K562 treated with DMSO at 1 percent for 12 hours (cell line): Measurements from ENCODE around the gene ZNF350. TPM values are rescaled to one million over a fixed set of nuclear protein-coding genes. Genes with fewer than 3 reads are reported as not detected.

Experiments
- total RNA-seq: library from RNA; unstranded; fragments of 300-600 nt; gene quantifications from 2 replicates; pipeline ENCODE4 v1.2.3, GENCODE V29; 2022; ENCODE audit not compliant: insufficient read depth

Gene ZNF350
- 0.82 and 2.3 TPM in 2 replicates for total RNA-seq

DNA sequence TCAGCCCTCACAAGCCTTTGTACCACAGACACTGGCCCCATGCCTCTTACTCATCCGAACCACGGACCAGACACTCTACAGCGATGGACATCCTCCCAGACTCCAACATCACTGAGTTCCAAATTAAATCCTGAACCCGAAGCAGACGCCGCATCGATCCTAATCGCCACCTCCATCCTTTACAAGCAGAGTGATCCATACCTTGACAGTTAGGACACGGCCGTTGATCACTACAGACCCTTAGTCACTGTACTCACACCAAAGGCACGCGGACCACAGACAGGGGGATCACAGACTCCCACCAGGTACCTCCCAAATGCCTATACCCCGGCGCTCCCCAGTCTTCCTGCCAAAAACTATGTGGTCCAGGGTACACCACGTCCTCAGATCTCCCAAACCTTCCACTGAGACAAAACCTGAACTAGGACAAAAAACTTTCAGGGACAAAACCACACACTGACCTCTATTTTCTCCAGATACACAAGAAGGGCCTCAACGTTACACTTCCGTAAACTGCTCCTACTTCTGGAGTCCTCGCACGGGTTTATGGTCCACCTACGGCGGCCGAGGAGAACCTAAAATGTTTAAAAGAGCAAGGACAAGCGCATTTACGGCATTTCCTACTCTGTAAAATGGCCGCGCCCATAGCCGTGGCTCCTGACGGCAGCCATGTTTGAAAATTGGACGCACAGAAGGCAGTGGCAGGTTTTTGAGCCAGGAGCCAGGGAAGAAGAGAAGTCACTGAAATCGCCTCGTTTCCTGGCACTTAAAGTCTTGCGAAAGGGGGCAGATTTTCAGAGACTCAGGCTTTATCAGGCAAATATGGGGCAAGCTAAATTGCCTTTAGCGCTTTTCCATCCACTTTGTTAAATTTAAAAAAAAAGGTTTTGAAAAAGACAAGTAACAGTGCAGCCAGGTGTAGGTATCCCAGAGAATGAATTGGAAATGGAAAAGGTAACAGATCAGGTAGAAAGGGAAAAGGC lies at the start of gene ZNF350:
Gene ZNF350 (minus strand): TSS at position 532 of the 983 bp plus-strand sequence. CDS start 12,480 bp downstream, outside the sequence.

DNA sequence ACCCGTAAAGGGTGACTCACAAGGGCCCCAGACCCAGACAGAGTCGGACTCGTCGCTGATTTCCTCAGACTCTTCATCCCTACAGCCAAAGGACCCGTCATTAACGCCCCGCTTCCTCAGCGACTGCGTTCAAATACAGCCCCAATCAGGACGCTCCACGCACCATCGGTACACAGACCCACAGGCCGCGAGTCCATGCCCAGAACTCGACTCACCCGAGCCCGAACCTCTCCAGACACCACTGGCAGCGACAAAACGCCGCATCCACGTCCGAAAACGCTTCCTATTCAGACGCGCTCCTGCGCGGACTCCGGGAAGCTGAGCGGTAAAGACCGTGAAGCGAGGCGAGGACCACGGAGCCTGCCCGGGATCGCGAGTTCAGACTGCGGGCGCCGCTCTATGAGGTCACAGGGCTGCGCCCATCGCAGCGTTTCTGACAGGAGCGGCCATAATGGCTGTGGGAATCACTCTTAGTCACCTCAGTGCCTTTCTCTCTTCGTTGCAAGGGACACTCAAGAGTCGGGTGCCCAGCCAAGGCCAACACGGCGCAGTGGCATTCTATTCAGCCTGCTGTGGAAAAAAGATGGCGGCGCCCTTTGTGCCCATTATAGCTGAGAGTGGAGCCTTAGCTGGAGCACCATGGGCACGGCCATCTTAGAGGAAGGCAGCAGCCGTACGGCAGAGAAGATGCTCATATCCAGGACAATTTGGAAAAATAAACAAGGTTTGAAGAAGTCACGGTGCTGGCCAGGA lies 41.6 kb upstream of the ZNF350 start, which contains the start of gene ZNF614:
Gene ZNF614 (minus strand): TSS at position 353 of the 753 bp plus-strand sequence. CDS start 2,634 bp downstream, outside the sequence.

DNA sequence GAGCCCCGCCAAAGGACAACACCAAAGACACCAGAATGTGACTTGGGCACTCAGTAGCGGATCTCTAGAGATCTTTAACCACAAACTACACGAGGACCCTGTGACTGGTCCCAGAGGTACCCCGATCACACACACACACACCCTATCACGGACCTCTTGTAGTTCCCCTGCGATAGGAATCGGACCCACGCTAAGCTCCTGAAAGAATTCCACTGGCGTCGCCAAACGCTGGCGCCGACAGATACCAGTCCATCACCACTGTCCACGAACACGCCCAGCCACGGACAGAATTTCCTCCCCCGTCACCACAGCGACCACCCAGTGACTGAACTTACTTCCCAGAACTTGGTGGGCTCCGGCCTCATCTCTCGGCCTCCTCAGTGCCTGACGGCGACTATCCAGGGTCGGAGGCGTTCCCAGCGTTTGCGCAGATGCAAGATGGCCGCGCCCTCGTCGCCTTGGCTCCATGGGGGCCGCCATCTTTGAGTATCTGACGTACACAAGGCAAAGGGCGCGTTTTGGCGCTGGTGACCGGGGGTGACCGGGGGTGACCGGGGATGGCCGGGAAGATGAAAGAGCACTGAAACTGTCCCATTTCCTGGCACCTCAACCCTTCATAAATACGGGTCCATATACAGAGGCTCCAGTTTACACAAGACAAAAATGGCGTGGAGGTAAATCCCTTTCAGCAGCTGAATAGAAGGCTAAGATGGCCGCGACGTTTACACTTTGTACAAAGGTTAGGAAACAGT lies 21.3 kb upstream of the ZNF350 start, which contains the start of gene ZNF615:
Gene ZNF615 (minus strand): TSS at position 406 of the 752 bp plus-strand sequence. CDS start 4,500 bp downstream, outside the sequence.

DNA sequence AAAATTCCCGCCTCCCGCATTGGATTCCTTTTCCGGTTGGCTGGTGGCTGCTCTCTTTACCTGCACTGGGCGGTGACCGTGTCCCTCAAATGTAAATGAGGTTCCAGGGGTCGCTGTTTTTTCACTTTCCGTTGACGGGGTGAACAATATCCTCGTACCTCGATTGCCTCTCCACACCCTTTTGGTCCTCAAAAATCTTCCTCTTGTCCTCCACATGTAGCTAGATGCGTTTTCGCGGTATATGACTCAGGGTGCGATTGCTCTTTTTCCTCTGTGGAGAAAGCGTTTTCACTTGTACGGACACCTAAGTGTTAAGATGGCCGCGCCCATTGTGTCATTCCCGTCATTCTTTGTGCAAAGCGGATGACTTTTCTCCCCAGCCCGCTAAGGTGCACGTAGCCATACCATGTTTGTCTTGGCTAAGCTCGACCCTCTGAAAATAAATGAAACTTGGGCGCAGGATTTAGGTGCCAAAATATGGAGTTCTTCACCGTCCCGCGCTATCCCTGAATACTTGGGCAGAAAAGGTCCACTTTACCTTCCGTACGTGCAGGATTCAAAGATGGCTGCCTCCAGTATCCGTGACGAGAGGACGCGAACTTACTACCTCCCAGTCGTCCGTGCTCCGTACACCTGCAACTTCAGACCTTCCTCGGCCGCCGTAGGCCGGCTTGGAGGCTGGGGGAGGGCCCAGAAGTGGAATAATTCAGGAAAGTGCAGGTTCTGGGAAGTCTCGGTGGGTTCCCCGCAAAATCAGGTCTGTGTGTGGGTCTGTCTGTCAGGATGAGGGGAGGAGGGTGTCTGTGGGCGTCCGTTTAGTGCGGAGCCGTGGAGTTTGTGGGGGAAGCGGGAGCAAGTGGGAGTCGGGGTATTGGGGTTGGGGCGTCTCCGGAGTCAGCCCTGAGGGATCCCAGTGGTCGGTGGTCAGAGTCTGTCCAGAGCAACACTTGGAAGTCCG lies 59.6 kb downstream of the ZNF350 start, which contains the start of gene ZNF613:
Gene ZNF613 (plus strand): TSS at position 689 of the 958 bp plus-strand sequence. CDS start 8,749 bp downstream, outside the sequence.

Other genes with a start within 250 kb of the ZNF350 start
- gene FPR1, start 235.0 kb downstream of the ZNF350 start, total RNA-seq, result not detected in 2 replicates
- 1.0 TPM in 1 of 2 replicates, not detected in the other for gene FPR2, start 225.7 kb downstream of the ZNF350 start, total RNA-seq
- gene FPR3, start 191.7 kb downstream of the ZNF350 start, total RNA-seq, result 0.69 TPM in 1 of 2 replicates, not detected in the other
- gene ZNF577, start 98.9 kb downstream of the ZNF350 start, total RNA-seq, result 1.2 and 11.2 TPM in 2 replicates
- 0.97 and 2.1 TPM in 2 replicates for gene ZNF649, start 81.8 kb downstream of the ZNF350 start, total RNA-seq
- gene ZNF613, start 59.4 kb downstream of the ZNF350 start, total RNA-seq, result 0.86 and 6.6 TPM in 2 replicates
- 0.63 and 1.6 TPM in 2 replicates for gene ZNF615, start 21.4 kb upstream of the ZNF350 start, total RNA-seq
- 1.1 and 4.0 TPM in 2 replicates for gene ZNF614, start 41.5 kb upstream of the ZNF350 start, total RNA-seq
- gene ZNF432, start 62.0 kb upstream of the ZNF350 start, total RNA-seq, result 4.7 and 6.6 TPM in 2 replicates
- gene ZNF841, start 108.9 kb upstream of the ZNF350 start, total RNA-seq, result 4.0 and 5.8 TPM in 2 replicates
- 1.4 and 7.1 TPM in 2 replicates for gene ZNF616, start 153.1 kb upstream of the ZNF350 start, total RNA-seq
- 1.9 TPM in 1 of 2 replicates, not detected in the other for gene ZNF836, start 184.8 kb upstream of the ZNF350 start, total RNA-seq
- 131 and 138 TPM in 2 replicates for gene PPP2R1A, start 203.2 kb upstream of the ZNF350 start, total RNA-seq